ENCODE data around the gene SHB. TPM values are rescaled to one million over a fixed set of nuclear protein-coding genes. Genes with fewer than 3 reads are reported as not detected.

The SHB gene
- total RNA-seq, 1 experiment from 2014 or later: 56.4 TPM

- H3K4me1 ChIP-seq (ENCODE audit: insufficient read depth, low read length): peaks cover 82% of the 10 kb centered on the region
- no TSS peak for BruUV-seq (replicated peaks)
- DNase-seq (no peak), ATAC-seq (no peak)
- H3F3A ChIP-seq (ENCODE audit: low read length, unreplicated experiment): peaks cover 3% of the 10 kb centered on the region
- ChIA-PET CTCF (no interaction called here), POLR2A (ENCODE audit: unreplicated experiment) (no interaction called here)
- peak overlapping the region; percentile 74 for H3K4me2 ChIP-seq (ENCODE audit: low read length)
- peaks cover 7% of the 10 kb centered on the region; the same call in 1 of the 2 replicates for H4K20me1 ChIP-seq (ENCODE audit: low read length)
- TF ChIP-seq EZH2phosphoT487 (IDR thresholded peaks at IDR 0.05; ENCODE audit: borderline replicate concordance, low read length): no peak
- no peak for TF ChIP-seq CTCF (conservative IDR thresholded peaks at IDR 0.05; ENCODE audit: low read depth, low read length)
- H2AFZ ChIP-seq (ENCODE audit: low read length): no peak overlapping the region
- no peaks in the 10 kb centered on the region for H3K9me2 ChIP-seq (replicated peaks; ENCODE audit: low read length)
- H3K9ac ChIP-seq (ENCODE audit: low read length): peak overlapping the region; percentile 73
- H3K27me3 ChIP-seq (ENCODE audit: low read length): no peaks in the 10 kb centered on the region
- H3K27ac ChIP-seq (ENCODE audit: low read length): peak overlapping the region; percentile 98
- H3K36me3 ChIP-seq (ENCODE audit: low read depth, low read length): peaks cover 11% of the 10 kb centered on the region; the same call in 1 of the 2 replicates
- intact Hi-C loops (cut with micrococcal nuclease): no loop called here
- peaks cover 98% of the 10 kb centered on the region for H3K79me2 ChIP-seq (ENCODE audit: low read length)
- no peaks in the 10 kb centered on the region for H3K9me3 ChIP-seq (ENCODE audit: low read length)
- H3K4me3 ChIP-seq (ENCODE audit: low read length): no peak overlapping the region; the same call in 1 of the 2 replicates
Observed at GRCh38 chr9:38025166-38025565, 43.9 kb downstream of the SHB start.

GRCh38 chr9:38024036-38024681, 44.9 kb downstream of the SHB start:
- Histone ChIP-seq H4K20me1 (ENCODE audit: low read length) (peaks cover 7% of the 10 kb centered on the region; the same call in 1 of the 2 replicates), H3K9ac (ENCODE audit: low read length) (no peak overlapping the region; the same call in 1 of the 2 replicates), H2AFZ (ENCODE audit: low read length) (no peak overlapping the region), H3K9me2 (replicated peaks; ENCODE audit: low read length) (no peaks in the 10 kb centered on the region), H3K36me3 (ENCODE audit: low read depth, low read length) (peaks cover 11% of the 10 kb centered on the region; the same call in 1 of the 2 replicates), H3K4me3 (ENCODE audit: low read length) (no peak overlapping the region), H3K27ac (ENCODE audit: low read length) (peak overlapping the region; percentile 98), H3K9me3 (ENCODE audit: low read length) (no peaks in the 10 kb centered on the region), H3K4me1 (ENCODE audit: insufficient read depth, low read length) (peaks cover 92% of the 10 kb centered on the region), H3K79me2 (ENCODE audit: low read length) (peaks cover 98% of the 10 kb centered on the region), H3K4me2 (ENCODE audit: low read length) (peak overlapping the region; percentile 74), H3K27me3 (ENCODE audit: low read length) (no peaks in the 10 kb centered on the region), H3F3A (ENCODE audit: low read length, unreplicated experiment) (peaks cover 10% of the 10 kb centered on the region)
- ChIA-PET POLR2A (ENCODE audit: unreplicated experiment) (no interaction called here), CTCF (no interaction called here)
- intact Hi-C loops (cut with micrococcal nuclease): no loop called here
- ATAC-seq (no peak), DNase-seq (no peak)
- BruUV-seq (replicated peaks): no TSS peak
- no peak for TF ChIP-seq EZH2phosphoT487 (IDR thresholded peaks at IDR 0.05; ENCODE audit: borderline replicate concordance, low read length)
- TF ChIP-seq CTCF (conservative IDR thresholded peaks at IDR 0.05; ENCODE audit: low read depth, low read length): no peak
- no peak for TF ChIP-seq EZH2 (IDR thresholded peaks at IDR 0.05; ENCODE audit: low read length, unreplicated experiment)

GRCh38 chr9:38023661-38024035, 45.4 kb downstream of the SHB start:
- Histone ChIP-seq H3F3A (ENCODE audit: low read length, unreplicated experiment) (peaks cover 10% of the 10 kb centered on the region), H2AFZ (ENCODE audit: low read length) (no peak overlapping the region), H4K20me1 (ENCODE audit: low read length) (peaks cover 3% of the 10 kb centered on the region; the same call in 1 of the 2 replicates), H3K9me2 (replicated peaks; ENCODE audit: low read length) (no peaks in the 10 kb centered on the region), H3K4me1 (ENCODE audit: insufficient read depth, low read length) (peaks cover 96% of the 10 kb centered on the region), H3K79me2 (ENCODE audit: low read length) (peaks cover 95% of the 10 kb centered on the region), H3K36me3 (ENCODE audit: low read depth, low read length) (peaks cover 11% of the 10 kb centered on the region; the same call in 1 of the 2 replicates), H3K4me3 (ENCODE audit: low read length) (no peak overlapping the region), H3K27me3 (ENCODE audit: low read length) (no peaks in the 10 kb centered on the region), H3K9ac (ENCODE audit: low read length) (no peak overlapping the region), H3K27ac (ENCODE audit: low read length) (peak overlapping the region; percentile 98), H3K4me2 (ENCODE audit: low read length) (peak overlapping the region; percentile 74), H3K9me3 (ENCODE audit: low read length) (no peaks in the 10 kb centered on the region)
- TF ChIP-seq CTCF (conservative IDR thresholded peaks at IDR 0.05; ENCODE audit: low read depth, low read length) (no peak), EZH2phosphoT487 (IDR thresholded peaks at IDR 0.05; ENCODE audit: borderline replicate concordance, low read length) (no peak), EZH2 (IDR thresholded peaks at IDR 0.05; ENCODE audit: low read length, unreplicated experiment) (no peak)
- POLR2A ChIA-PET (ENCODE audit: unreplicated experiment): no interaction called here
- DNase-seq: no peak
- no peak for ATAC-seq
- intact Hi-C loops (cut with micrococcal nuclease): no loop called here
- CTCF ChIA-PET: no interaction called here
- BruUV-seq (replicated peaks): no TSS peak
